Calu3 (cell line): ENCODE results near the gene BCAS3. TPM values are rescaled to one million over a fixed set of nuclear protein-coding genes. Genes with fewer than 3 reads are reported as not detected.

ENCODE experiments used
- BruUV-seq: library from RNA; stranded (reverse); fragments of 400-500 nt; replicated peaks from 2 replicates; lab custom pipeline; 2021; lab: Mats Ljungman, UMichigan
- CTCF ChIA-PET: fragments of 300-600 bp; sonication (Branson Sonifier 250); formaldehyde crosslinking; loops from one replicate; lab custom pipeline; 2022; ENCODE audit warnings: antibody characterized with exemption; lab: Charles Lee
- DNase-seq: peaks from one replicate; pipeline ENCODE4 v3.0.0; 2022
- H3K27ac Mint-ChIP-seq: one replicate; pipeline ENCODE4 v1.8.0; 2022; ENCODE audit warnings: mixed read lengths; ENCODE audit not compliant: unreplicated experiment
- H3K27me3 Mint-ChIP-seq: one replicate; pipeline ENCODE4 v1.8.0; 2022; ENCODE audit warnings: mixed read lengths; ENCODE audit not compliant: unreplicated experiment
- H3K36me3 Mint-ChIP-seq: one replicate; pipeline ENCODE4 v1.8.0; 2022; ENCODE audit warnings: mild to moderate bottlenecking, moderate library complexity, mixed read lengths; ENCODE audit not compliant: insufficient read depth, unreplicated experiment
- H3K4me1 Mint-ChIP-seq: one replicate; pipeline ENCODE4 v1.8.0; 2022; ENCODE audit warnings: mild to moderate bottlenecking, low read depth, mixed read lengths; ENCODE audit not compliant: unreplicated experiment
- H3K4me3 Mint-ChIP-seq: one replicate; pipeline ENCODE4 v1.8.0; 2022; ENCODE audit warnings: mild to moderate bottlenecking, low read depth, moderate library complexity, mixed read lengths; ENCODE audit not compliant: unreplicated experiment
- H3K9me3 Mint-ChIP-seq: one replicate; pipeline ENCODE4 v1.8.0; 2022; ENCODE audit warnings: low read depth, mixed read lengths; ENCODE audit not compliant: unreplicated experiment
- CTCF ChIP-seq: fragments of 200-600 bp; IDR thresholded peaks from one replicate; pipeline ENCODE4 v1.8.0; 2022; ENCODE audit warnings: antibody characterized with exemption; ENCODE audit not compliant: unreplicated experiment
- intact Hi-C: fragments of 100-400 bp; cut with micrococcal nuclease; formaldehyde crosslinking; loops from one replicate; pipeline ENCODE4 v1.10.0; 2022; ENCODE audit not compliant: unreplicated experiment
- total RNA-seq: library from RNA; stranded (reverse); gene quantifications from 2 replicates; pipeline ENCODE4 v1.2.3, GENCODE V29; 2022

BCAS3 gene
- total RNA-seq, 1 experiment from 2014 or later: 10.9 TPM

- DNase-seq: no peak
- Mint-ChIP-seq H3K27ac (no peak overlapping the region), H3K9me3 (no peaks in the 10 kb centered on the region), H3K36me3 (no peaks in the 10 kb centered on the region), H3K27me3 (no peaks in the 10 kb centered on the region), H3K4me3 (no peak overlapping the region), H3K4me1 (no peaks in the 10 kb centered on the region)
- no peak for TF ChIP-seq CTCF
- BruUV-seq: no TSS peak
- intact Hi-C loops: no loop called here
- CTCF ChIA-PET: no interaction called here
Observed at GRCh38 chr17:61371606-61372005, 694.0 kb downstream of the BCAS3 start.

- intact Hi-C loops: no loop called here
Observed at GRCh38 chr17:61372436-61372835, 694.8 kb downstream of the BCAS3 start.

DNA sequence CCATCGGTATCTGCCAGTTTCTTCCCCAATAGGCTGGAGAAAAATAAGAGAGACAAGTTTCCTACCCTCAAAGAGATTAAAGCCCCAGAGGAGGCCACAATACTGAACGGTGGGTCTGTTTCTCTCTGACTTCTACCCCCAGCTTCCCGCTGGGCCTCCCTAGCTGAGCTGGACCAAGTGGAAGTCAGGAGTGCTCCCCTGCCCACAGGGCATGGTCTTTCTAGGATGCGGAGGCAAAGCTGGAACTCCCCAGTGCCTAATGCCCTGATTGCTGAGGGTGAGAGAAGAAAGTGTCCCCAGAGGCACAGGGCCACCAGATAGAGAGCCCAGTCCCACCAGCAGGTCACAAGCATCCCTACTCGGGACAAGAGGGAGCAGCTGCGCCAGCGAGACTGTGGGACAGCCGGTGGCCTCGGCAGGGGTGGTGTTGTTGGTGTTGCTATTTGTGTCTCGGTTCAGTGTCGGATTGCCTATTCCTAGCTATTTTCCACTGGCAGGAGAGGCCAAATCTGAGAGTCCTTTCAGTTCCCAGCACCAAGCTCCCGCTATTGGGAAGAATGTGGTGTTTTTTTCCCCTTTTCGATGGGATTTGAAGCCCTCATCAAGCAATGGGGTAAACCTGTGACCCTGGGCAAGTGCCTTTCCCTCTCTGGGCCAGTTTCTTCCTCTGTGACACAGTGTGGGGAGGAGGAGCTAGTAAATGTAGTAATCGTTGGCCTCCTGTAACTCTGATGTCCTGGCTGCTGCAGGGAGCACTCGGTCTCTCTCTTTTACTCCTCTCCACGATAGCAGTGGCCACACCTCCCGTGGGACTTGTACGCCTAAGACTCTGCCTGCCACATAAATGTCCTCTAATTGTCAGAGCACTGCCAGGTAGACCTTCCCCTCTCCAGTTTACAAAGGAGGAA lies 699.5 kb downstream of the BCAS3 start:
- DNase-seq: no peak
- no peak overlapping the region for H3K27ac Mint-ChIP-seq
- H3K4me1 Mint-ChIP-seq: no peaks in the 10 kb centered on the region
- intact Hi-C loops: no loop called here
- CTCF ChIA-PET: no interaction called here
- H3K9me3 Mint-ChIP-seq: no peaks in the 10 kb centered on the region
- BruUV-seq: no TSS peak
- H3K36me3 Mint-ChIP-seq: no peaks in the 10 kb centered on the region
- no peak overlapping the region for H3K4me3 Mint-ChIP-seq
- no peaks in the 10 kb centered on the region for H3K27me3 Mint-ChIP-seq
- TF ChIP-seq CTCF: no peak

More at GRCh38 chr17:61372436-61372835, 694.8 kb downstream of the BCAS3 start:
- H3K4me1 Mint-ChIP-seq: no peaks in the 10 kb centered on the region
- H3K9me3 Mint-ChIP-seq: no peaks in the 10 kb centered on the region
- BruUV-seq: no TSS peak
- CTCF ChIA-PET: interaction anchor here (0.6 kb wide), 1 partner anchor 960 kb away, joined by 4 read pairs; no protein-coding TSS in a partner anchor
- no peak for DNase-seq
- TF ChIP-seq CTCF: no peak
- no peaks in the 10 kb centered on the region for H3K27me3 Mint-ChIP-seq
- H3K36me3 Mint-ChIP-seq: no peaks in the 10 kb centered on the region
- no peak overlapping the region for H3K27ac Mint-ChIP-seq
- no peak overlapping the region for H3K4me3 Mint-ChIP-seq

GRCh38 chr17:61378658-61379456 lies 701.2 kb downstream of the BCAS3 start:
- intact Hi-C loops: no loop called here
- Mint-ChIP-seq H3K36me3 (no peaks in the 10 kb centered on the region), H3K4me3 (no peak overlapping the region), H3K9me3 (no peaks in the 10 kb centered on the region), H3K4me1 (no peaks in the 10 kb centered on the region), H3K27me3 (no peaks in the 10 kb centered on the region), H3K27ac (no peak overlapping the region)
- BruUV-seq: no TSS peak
- CTCF ChIA-PET: no interaction called here
- no peak for DNase-seq
- no peak for TF ChIP-seq CTCF
